NCI-H524 treated with DMSO at 0.1 percent for 48 hours (cell line): Measurements from ENCODE around the gene CD34.

Source experiments
- DNase-seq: peaks from one replicate; lab custom pipeline; 2025; lab: John Stamatoyannopoulos, UW

CD34 gene

DNA sequence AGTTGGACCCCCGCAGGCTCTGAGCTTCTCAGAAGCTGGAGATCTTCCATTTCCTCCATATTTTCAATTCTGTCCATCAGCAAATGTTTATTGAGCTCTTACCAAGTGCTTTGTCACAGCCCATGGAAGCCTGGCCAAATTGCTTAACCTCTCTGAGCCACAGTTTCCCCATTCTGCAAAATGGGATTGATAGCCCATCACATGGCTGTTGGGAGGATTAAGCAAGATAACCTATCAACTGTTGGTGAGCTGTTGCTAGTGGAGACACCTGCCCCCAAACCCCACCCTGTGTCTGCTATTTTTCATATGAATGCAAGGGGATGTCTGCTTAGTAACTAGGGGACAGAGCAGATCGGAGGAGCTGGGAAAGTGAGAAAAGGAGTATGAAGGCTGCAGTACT is 38.3 kb downstream of the CD34 start:
- no peak for DNase-seq

DNA sequence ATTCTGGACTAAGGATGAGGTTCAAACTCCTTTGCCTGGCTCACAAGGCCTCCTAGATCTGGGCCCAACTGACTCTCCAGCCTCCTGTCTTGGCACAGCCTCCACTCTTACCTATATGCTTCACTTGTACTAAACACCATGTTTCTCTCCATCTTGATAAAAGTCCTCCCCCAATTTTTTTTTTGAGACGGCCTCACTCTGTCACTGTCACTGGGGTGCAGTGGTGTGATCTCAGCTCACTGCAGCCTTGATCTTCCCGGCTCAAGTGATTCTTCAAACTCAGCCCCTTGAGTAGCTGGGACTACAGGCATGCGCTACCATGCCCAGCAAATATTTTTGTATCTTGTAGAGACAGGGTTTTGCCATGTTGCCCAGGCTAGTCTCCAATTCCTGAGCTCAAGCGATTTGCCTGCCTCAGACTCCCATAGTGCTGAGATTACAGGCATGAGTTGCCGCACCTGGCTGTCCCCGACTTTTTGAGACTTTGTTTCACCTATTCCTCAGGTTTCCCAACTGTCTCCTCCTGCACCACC is 39.7 kb downstream of the CD34 start:
- DNase-seq: no peak

DNA sequence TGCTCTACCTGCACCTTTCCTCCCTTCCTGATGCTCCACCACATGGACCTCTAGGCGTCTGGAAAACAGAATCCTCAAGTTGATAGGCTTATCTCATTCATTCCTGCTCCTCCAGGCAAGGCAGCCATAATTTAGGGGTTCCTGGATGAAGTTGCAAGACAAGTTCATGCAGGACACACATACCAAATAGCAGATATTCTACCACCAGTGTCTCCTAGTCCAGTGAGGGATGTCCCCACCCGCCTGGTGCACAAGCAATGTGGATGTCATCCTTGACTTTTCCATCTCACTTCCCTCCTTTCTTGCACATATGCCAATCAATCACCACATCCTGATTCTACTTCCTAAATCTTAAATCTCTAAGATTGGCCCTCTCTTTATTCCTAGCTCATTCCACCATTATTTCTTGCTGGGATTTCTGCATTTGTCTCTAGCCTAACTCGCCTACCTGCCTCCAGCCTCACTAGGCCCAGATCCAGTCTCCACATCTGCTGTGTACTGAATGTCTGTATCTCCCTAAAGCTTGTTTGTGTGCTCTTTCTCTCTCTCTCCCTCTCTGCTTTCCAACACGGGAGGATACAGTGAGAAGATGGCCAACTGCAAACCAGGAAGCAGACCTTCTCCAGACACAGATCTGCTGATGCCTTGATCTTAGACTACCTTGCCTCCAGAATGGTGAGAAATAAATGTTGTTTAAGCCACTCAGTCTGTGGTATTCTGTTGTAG is 40.5 kb downstream of the CD34 start:
- DNase-seq: no peak

DNA sequence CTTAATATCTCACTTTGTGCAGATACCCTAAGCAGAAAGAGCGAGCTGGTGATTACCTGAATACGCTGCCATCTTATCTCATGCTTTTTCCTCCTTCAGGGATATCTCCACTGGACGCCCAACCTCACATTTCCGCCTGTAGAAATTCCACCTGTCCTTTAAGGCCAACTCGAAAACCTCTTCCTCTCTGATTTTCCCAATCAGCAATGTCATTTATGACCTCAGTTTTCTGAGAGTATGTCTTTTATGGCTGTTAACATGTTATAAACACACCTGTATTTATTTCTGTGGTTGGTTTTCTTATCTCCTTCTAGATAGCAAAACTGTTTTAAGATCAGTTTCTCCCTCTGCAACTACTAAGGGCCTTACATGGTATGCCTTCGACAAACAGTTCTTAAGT is 41.1 kb downstream of the CD34 start:
- no peak for DNase-seq

DNA sequence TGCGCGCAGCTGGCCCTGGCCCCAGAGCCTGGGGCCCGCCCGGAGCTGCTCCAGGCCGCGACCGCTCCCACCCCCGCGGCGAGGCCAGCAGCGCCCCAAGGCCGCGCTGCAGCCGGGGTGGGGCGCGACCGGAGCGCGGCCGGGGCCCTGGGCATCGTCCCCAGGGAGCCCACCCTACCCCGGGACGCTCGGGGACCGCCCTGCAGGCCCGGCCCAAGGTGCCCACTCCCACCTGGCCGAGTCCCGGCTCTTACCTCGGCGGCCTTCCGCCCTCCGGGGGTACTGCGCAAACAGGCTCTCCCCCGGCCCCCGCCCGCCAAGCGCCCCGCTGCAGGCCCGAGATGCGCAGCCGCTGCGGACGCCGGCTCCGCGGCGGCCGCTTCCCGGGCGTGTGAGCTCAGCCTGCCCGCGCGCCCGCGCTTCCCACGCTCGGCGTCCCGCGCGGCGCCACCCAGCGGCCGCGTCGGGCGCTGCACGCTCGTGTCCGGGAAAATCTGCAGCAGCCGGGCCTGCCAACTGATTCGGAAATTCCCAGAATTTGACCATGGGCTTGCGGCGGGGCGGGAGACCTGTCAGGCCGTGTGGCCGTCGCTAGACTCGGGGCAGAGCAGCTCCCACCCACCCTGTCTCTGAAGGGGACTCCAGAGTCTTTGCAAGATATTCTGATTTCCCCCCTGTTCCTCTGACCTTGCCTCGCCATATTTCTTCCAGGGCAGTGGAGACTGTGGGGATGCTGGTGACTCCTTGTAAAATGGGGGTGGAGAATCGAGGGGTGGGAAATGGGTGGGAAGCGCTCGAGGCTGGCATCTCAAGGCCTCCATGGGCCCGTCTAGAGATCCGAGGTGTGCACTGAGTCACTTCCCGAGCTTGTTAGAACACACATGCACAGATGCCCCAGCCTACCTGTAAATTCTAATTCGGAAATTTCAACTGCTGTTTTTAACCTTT is 41.9 kb downstream of the CD34 start:
- no peak for DNase-seq

DNA sequence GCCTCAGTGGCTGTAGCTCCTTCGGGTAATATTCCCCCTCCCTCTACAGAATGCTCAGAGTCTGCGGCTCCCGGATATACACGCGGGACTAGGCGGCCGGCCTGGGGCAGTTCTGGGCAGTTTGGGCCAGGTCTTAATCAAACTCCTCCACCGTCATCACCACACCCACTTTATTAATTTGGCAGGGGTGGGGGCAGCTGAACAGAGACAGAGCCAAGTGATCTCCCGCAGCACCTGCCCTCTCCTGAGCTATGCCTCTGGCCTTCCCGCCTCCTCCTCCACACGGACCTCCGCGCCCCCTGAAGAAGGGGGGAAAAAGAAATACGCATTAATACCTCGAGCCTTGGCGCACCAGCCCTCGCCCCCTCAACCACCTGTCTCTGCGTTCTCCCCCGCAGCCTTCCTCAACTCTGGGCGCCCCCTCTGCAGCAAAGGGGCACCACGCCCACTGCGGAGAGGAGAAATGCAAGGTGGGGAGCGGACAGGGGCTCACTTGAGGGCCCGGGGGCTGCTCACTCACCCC is 42.6 kb downstream of the CD34 start:
- no peak for DNase-seq

DNA sequence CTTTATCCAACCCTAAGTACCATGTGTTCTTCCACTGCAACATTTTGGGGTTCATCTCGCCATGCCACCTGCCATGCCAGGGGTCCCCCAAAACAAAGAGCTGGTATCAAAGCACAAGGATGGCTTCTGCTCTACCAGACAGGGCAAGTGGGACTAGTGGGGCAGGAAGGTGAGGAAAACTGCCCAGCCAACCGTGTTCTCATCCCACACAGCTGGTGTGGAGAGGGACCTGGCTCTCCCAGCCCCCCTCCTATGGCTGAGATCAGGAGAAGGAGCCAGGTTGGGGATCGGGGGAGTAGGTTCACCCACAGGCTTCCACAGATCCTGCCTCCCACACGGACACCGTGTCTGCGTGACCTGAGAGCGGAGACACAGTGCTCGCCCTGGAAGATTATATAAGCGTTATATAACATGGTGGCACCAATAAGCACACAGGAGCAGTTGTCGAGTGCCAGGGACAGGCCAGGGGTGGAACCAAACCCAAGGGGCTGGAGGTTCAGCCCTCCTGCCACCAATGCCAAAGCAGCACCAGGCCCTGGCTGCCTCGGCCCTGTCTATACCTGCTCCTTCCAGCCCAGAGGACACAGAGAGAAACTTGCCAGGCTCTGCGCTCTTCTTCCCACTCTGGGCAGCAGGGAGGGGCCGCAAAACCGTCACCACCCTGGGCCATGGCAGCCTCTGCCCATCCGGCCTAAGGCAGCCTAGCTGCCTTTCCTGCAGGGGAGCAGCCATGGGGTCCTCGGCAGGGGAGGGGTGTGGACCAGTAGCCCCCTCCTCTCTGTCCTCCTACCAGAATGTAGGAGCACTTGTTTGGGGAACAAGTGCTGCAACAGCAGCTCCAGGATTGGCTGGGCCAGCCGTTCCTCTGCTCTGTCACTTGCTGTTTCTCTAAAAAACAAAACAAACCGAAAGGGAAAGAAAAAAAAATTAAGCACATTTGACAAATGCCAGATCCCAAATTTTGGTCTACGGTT is 43.5 kb downstream of the CD34 start:
- DNase-seq: no peak

DNA sequence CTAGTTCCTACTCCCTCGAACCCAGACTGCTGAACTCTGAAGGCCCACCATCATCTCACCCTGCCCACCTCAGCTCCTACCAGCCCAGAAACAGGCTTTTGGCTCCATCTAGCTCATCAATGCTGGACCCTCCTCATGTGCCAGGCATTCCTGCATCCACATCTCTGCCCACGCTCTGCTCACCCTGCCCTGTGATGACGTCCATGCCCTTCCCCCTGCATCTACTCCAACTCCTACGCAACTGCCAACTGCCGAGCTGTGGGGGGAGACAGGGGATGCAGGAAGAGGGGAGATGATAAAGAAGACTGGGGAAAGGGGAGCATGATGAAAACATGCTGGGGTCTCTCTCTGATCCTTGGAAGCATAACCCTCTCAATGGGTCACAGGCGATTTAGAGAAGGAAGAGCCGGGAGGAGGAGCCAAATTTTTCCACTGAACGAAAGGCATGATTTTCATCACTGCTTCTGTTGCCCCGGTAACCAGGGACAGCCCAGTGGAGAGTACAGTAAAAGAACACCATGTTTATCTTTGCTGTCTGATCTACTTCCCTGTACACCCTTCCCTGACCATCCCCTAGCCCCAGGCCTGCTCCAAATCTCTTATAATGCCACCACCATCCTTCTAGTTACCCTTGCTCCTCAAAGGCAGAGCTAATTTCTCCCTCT is 44.3 kb downstream of the CD34 start:
- no peak for DNase-seq

DNA sequence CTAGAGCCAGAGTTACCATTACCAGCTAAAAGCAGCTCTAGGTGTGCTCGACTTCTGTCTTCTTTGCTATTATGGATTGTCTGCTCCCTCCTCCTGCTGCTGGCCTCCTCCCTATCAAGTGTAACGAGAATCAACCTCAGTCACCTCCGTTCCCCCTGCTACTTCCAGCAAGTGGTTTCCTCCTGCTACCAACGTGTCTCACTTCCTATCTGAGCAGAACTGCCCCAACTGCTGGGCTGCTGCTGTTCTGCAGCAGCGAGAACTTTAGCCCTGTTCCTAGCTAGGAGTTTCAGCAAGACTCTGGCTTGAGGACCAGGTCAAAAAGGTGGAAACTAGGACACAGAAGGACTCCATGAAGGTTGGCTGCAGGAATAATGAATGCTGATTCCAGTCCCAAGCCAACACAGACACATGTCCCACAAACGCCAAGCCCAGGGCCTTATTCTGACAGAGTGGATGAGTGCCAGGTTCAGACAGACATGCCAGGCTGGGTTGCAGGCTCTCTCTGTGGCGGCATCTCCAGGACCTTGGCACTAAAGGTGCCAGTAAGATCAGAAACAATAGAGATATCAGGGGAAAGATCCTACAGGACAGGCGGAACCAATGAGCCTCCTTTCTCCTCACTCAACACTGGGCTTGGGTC is 46.9 kb downstream of the CD34 start:
- DNase-seq: no peak

DNA sequence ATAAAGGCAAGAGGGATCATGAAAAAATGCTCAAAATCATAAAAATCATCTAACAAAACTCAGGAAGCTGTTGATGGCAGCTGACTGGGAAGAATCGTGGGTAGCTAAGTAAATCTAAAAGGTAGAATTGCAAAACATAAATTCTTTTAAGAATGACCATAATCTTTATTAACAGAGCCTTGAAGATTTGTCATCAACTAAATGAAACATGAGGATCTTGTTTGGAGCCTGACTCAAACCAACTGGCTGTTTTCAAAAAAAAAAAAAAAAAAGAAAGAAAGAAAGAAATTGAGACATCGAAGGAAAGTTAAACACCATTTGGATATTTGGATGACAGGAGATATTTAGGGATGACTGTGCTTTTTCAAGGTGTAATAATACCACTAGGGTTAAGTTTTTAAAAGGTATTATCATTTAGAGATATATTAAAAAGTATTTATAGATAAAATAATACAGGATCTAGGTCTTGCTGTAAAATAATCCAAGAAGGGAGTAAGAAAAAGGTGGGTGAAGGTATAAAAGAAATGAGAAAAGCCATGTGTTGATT is 48.6 kb downstream of the CD34 start:
- DNase-seq: no peak

DNA sequence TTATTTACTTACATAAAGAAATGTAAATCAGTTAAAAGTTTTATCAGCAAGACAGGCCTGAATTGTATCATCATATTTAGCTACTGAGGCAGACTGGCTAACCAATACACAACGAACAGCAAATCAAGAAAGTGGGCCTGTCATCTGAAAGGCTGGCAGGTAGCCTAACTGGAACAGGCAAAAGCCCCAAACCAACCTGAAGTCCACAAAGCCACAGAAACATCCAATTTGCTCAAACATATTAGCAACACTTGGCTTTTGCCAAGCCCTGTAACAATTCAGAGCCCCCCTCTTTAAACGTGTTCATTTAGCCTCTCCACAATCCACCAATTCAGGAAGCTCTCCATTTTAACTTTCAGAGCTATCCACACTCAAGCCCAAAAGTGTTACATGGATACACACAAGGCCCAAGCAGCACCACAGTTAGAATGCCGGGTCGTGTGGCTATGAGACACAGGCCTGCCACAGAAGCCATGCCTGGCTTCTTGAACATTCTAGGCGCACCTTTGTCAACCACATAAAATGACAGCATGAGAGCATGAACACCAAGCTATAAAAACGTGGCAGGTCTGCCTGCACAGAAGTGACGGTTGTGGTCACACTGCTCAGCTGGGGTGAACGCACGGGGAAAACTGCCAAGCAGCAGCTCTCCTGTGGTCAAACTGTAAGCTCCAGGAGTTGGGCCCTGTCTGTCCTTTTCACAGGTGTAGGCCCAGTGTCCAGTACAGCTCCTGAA is 49.3 kb downstream of the CD34 start:
- DNase-seq: no peak

DNA sequence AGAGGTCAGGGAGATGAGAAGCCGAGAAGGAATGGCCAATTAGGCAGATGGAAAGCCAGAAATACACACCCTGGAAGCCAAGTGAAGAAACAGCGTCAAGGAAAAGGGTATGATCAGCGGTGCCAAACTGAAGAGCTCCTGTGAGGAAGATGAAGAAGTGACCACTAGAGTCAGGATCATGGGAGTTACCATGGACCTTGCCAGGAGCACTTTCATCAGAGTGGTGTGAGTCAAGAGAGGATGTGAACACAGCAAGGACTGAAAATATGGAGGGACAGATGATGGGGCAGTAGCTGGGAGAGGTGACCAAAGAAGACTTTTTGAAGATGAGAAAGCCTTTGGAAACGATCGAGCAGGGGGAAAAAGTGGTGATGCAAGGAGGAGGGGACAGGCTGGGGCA is 50.4 kb downstream of the CD34 start:
- DNase-seq: no peak

DNA sequence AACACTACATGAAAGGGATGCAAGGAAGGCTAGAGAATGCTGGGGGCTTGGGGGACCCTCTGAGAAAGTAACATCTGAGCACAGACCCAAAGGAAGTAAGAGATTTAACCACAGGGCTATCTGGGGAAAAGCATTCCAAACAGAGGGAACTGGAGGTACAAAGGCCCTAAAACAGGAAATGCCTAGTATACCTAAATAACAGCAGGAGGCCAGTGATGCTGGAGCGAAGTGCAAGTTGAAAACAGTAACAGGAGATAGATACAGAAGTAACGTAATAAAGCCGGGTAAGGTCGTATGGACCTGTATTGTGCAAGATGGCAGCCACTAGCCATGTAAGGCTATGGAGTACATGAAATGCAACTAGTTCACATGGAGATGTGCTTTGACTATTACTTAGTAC is 52.1 kb downstream of the CD34 start:
- no peak for DNase-seq

DNA sequence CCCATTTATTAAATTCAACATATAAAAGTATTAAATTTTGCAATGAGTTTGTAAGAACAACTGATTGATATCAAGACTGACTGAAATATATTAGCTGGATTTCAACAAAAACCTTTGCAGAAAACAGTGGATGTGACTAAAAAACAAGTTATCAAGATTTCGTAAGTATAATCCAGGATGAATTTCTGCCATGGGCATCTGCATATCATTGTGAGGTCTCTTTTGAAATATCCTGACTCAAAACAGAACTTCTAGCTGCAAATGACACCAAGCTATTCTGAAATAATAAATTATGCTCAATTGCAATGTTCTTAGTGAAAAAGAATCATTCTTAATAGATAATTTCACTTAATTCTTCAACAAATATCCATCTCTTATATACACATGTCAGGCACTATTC is 52.6 kb downstream of the CD34 start:
- DNase-seq: no peak

DNA sequence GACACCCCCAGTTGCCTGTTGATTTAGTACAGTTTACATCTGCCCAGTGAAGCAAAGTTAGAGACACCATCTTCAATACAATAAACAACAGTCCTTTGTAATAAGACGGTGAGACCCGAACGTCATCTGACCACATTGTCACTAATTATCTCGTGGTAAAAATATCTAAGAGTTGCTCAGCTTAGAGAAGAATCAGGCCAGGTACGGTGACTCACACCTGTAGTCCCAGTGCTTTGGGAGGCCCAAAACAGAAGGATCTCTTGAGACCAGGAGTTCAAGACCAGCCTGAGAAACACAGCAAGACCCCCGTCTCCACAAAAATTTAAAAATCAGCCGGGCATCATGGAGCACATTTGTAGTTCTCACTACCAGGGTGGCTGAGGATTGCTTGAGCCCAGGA is 53.5 kb downstream of the CD34 start:
- DNase-seq: no peak

DNA sequence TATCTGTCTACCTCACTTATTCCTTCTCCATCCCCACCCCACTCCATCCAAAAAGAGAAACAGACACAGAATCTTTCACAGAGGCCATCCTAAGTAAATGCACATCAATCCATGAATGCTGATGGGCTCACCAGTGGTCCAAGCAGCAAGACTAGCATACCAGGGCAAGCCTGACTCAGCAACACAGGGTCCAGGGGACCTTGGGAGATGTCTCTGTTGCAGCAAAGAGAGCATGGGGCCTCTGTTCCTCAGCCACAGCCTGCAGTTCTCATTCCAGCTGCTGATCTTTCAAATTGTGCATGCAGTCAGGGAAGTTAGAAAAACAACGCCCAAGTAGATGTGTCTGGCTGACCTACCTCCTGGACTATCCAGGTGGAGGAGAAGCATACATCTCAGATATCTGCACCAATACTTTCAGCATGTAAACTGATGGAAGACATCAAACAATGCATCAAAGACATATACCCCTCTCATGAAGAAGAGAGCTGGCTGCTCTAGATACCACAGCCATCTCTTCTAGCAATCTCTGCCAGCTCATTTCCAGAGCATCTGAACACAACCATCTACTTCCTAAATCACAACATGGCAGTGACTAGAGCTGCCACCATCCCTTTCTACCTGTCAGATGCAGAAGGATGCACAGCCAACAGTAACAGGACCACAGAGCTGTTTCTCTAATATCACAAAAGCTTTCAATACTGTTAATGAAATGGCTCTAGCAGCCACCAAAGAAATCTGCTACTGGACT is 54.5 kb downstream of the CD34 start:
- no peak for DNase-seq

DNA sequence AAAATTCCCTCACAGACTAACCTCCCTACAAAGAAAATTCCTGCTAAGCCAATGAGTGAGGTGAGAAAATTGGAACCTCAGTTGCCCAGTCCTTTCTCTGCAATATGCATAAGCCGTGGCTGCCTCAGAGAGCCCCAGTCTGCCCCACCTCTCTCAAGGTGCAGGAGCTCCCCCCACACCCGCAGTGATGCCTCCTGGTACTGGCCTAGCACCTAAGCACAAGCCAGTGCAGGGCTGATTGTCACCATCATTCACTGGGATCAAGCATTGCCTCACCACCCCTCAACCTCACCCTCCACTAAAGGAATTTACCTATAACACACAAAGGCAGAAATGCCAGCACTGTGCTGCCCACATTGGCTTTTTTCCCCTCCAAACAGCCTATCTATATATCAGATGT is 56.9 kb downstream of the CD34 start:
- no peak for DNase-seq

DNA sequence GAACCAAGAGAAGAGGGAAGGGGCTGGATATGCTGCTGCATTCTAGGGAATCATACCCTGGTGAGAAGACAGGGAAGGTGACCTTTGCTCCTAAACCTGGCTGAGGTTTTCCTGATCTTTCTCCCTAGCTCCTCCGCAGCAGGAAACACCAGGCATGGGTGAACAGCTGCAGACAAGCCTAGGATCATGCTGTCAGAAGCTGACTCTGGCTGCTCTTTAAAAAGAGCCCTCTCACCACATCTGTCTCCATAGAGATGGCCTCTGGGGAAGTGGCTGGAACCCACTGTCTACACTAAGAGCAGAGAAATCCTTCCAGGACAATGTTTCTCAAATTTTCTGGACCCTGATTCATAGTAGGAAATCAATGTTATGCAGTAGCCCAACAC is 57.6 kb downstream of the CD34 start:
- no peak for DNase-seq
